ENCODE results near the gene GALNT11.
"Not testable (repeated sequence)": the region's sequence is repeated elsewhere in the genome, so short reads cannot be mapped to it uniquely, and the experiment has no call there.

GALNT11 gene

DNA sequence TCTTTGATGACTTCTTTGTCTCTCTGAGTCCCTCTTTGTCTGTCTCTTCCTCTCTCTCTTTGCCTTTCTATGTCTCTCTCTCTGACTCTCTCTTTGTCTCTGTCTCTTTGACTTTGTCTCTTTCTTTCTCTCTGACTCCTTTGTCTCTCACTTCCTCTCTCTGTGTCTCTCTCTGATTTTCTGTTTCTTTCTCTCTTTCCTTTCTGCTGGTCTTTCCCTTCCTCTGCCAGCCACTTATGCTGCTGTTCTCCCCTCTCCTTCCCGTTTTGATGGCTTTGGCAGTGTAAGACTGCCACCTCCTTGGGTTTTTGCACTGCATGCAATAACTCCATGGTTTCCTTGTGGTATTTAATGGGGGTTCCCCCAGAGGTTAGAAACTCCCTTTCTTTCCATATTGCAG lies 5.2 kb downstream of the GALNT11 start:
- H3K36me3 ChIP-seq (ENCODE audit: insufficient read depth, low read length); H3K9me3 ChIP-seq (replicated peaks; ENCODE audit: low read length); H3K27me3 ChIP-seq (ENCODE audit: control insufficient read depth, insufficient read depth, low read length); H3K4me2 ChIP-seq (ENCODE audit: low read length); H3K4me1 ChIP-seq (ENCODE audit: control insufficient read depth, insufficient read depth, low read length); H3K9ac ChIP-seq (ENCODE audit: low read depth, low read length); H3K4me3 ChIP-seq (ENCODE audit: low read length): not testable (repeated sequence)

GRCh38 chr7:152035817-152036216 lies 10.3 kb downstream of the GALNT11 start:
- H3K4me3 ChIP-seq (ENCODE audit: low read length): no peak overlapping the region
- no peak overlapping the region for H3K4me2 ChIP-seq (ENCODE audit: low read length)
- peaks cover 7% of the 10 kb centered on the region for H3K9me3 ChIP-seq (replicated peaks; ENCODE audit: low read length)
- no peaks in the 10 kb centered on the region for H3K4me1 ChIP-seq (ENCODE audit: control insufficient read depth, insufficient read depth, low read length)
- H3K9ac ChIP-seq (ENCODE audit: low read depth, low read length): no peak overlapping the region
- no peaks in the 10 kb centered on the region for H3K27me3 ChIP-seq (ENCODE audit: control insufficient read depth, insufficient read depth, low read length)
- no peaks in the 10 kb centered on the region for H3K36me3 ChIP-seq (ENCODE audit: insufficient read depth, low read length)

DNA sequence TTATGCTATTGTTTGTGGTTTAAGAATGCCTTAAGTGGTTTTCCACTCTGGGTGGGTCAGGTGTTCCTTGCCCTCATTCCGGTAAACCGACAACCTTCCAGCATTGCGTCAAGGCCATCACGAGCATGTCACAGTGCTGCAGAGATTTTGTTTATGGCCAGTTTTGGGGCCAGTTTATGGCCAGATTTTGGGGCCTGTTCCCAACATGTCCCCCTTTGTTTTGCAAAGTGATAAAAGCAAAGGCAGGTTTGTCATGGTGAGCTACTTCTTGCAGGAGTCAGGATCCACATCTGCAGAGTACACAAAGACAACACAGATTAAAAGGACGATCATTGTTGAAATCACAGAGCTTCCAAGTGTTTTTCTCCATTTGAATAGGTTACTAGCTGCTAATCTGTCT lies 12.9 kb downstream of the GALNT11 start:
- H3K9me3 ChIP-seq (replicated peaks; ENCODE audit: low read length); H3K4me1 ChIP-seq (ENCODE audit: control insufficient read depth, insufficient read depth, low read length); H3K4me2 ChIP-seq (ENCODE audit: low read length); H3K36me3 ChIP-seq (ENCODE audit: insufficient read depth, low read length); H3K9ac ChIP-seq (ENCODE audit: low read depth, low read length); H3K4me3 ChIP-seq (ENCODE audit: low read length); H3K27me3 ChIP-seq (ENCODE audit: control insufficient read depth, insufficient read depth, low read length): not testable (repeated sequence)

DNA sequence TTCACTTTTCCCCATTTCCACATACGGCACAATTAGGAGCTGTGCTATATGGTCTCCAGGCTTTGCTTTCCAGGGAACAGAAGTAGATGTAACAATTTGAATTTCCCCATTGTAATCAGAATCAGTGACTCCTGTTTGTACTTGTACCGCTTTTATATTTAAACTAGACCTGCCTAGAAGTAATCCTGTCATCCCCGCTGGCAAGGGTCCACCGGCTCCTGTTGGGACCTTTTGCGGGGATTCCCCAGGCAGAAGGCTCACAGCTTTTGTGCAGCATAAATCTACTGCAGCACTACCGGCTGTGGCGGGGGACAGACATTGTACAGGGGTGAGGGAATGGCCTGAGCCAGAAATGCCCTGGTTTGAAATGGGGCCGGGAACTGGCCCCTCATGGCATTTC lies 17.6 kb downstream of the GALNT11 start:
- not testable (repeated sequence) for H3K4me3 ChIP-seq (ENCODE audit: low read length); H3K9me3 ChIP-seq (replicated peaks; ENCODE audit: low read length); H3K4me2 ChIP-seq (ENCODE audit: low read length); H3K4me1 ChIP-seq (ENCODE audit: control insufficient read depth, insufficient read depth, low read length); H3K27me3 ChIP-seq (ENCODE audit: control insufficient read depth, insufficient read depth, low read length); H3K36me3 ChIP-seq (ENCODE audit: insufficient read depth, low read length); H3K9ac ChIP-seq (ENCODE audit: low read depth, low read length)

GRCh38 chr7:152044909-152045308 lies 19.4 kb downstream of the GALNT11 start:
- H3K36me3 ChIP-seq (ENCODE audit: insufficient read depth, low read length); H3K27me3 ChIP-seq (ENCODE audit: control insufficient read depth, insufficient read depth, low read length); H3K9ac ChIP-seq (ENCODE audit: low read depth, low read length); H3K9me3 ChIP-seq (replicated peaks; ENCODE audit: low read length); H3K4me3 ChIP-seq (ENCODE audit: low read length); H3K4me1 ChIP-seq (ENCODE audit: control insufficient read depth, insufficient read depth, low read length); H3K4me2 ChIP-seq (ENCODE audit: low read length): not testable (repeated sequence)

- H3K9me3 ChIP-seq (replicated peaks; ENCODE audit: low read length): no peaks in the 10 kb centered on the region
- H3K36me3 ChIP-seq (ENCODE audit: insufficient read depth, low read length): no peaks in the 10 kb centered on the region
Measured at GRCh38 chr7:152046531-152046930, 21.1 kb downstream of the GALNT11 start.

GRCh38 chr7:152048051-152048450 lies 22.6 kb downstream of the GALNT11 start:
- H3K27me3 ChIP-seq (ENCODE audit: control insufficient read depth, insufficient read depth, low read length): no peaks in the 10 kb centered on the region
- H3K9ac ChIP-seq (ENCODE audit: low read depth, low read length): no peak overlapping the region
- no peaks in the 10 kb centered on the region for H3K36me3 ChIP-seq (ENCODE audit: insufficient read depth, low read length)
- no peak overlapping the region for H3K4me2 ChIP-seq (ENCODE audit: low read length)
- H3K9me3 ChIP-seq (replicated peaks; ENCODE audit: low read length): no peaks in the 10 kb centered on the region
- H3K4me3 ChIP-seq (ENCODE audit: low read length): no peak overlapping the region
- peaks cover 6% of the 10 kb centered on the region for H3K4me1 ChIP-seq (ENCODE audit: control insufficient read depth, insufficient read depth, low read length)

More at GRCh38 chr7:152046531-152046930, 21.1 kb downstream of the GALNT11 start:
- Histone ChIP-seq H3K4me2 (ENCODE audit: low read length) (no peak overlapping the region), H3K4me1 (ENCODE audit: control insufficient read depth, insufficient read depth, low read length) (peaks cover 6% of the 10 kb centered on the region), H3K4me3 (ENCODE audit: low read length) (no peak overlapping the region), H3K9ac (ENCODE audit: low read depth, low read length) (no peak overlapping the region), H3K27me3 (ENCODE audit: control insufficient read depth, insufficient read depth, low read length) (no peaks in the 10 kb centered on the region)

- H3K36me3 ChIP-seq (ENCODE audit: insufficient read depth, low read length): no peaks in the 10 kb centered on the region
- no peak overlapping the region for H3K4me2 ChIP-seq (ENCODE audit: low read length)
- no peaks in the 10 kb centered on the region for H3K9me3 ChIP-seq (replicated peaks; ENCODE audit: low read length)
- no peaks in the 10 kb centered on the region for H3K27me3 ChIP-seq (ENCODE audit: control insufficient read depth, insufficient read depth, low read length)
- no peak overlapping the region for H3K4me3 ChIP-seq (ENCODE audit: low read length)
- no peak overlapping the region for H3K9ac ChIP-seq (ENCODE audit: low read depth, low read length)
- peaks cover 17% of the 10 kb centered on the region for H3K4me1 ChIP-seq (ENCODE audit: control insufficient read depth, insufficient read depth, low read length)
Measured at GRCh38 chr7:152050547-152050971, 25.1 kb downstream of the GALNT11 start.

- Histone ChIP-seq H3K36me3 (ENCODE audit: insufficient read depth, low read length) (no peaks in the 10 kb centered on the region), H3K4me1 (ENCODE audit: control insufficient read depth, insufficient read depth, low read length) (peaks cover 17% of the 10 kb centered on the region), H3K9me3 (replicated peaks; ENCODE audit: low read length) (no peaks in the 10 kb centered on the region), H3K4me2 (ENCODE audit: low read length) (no peak overlapping the region), H3K9ac (ENCODE audit: low read depth, low read length) (no peak overlapping the region), H3K27me3 (ENCODE audit: control insufficient read depth, insufficient read depth, low read length) (no peaks in the 10 kb centered on the region), H3K4me3 (ENCODE audit: low read length) (no peak overlapping the region)
Measured at GRCh38 chr7:152051968-152052367, 26.5 kb downstream of the GALNT11 start.

GRCh38 chr7:152052771-152053170 lies 27.3 kb downstream of the GALNT11 start:
- no peak overlapping the region for H3K4me3 ChIP-seq (ENCODE audit: low read length)
- H3K9me3 ChIP-seq (replicated peaks; ENCODE audit: low read length): no peaks in the 10 kb centered on the region
- no peaks in the 10 kb centered on the region for H3K27me3 ChIP-seq (ENCODE audit: control insufficient read depth, insufficient read depth, low read length)
- no peak overlapping the region for H3K4me2 ChIP-seq (ENCODE audit: low read length)
- peaks cover 17% of the 10 kb centered on the region for H3K4me1 ChIP-seq (ENCODE audit: control insufficient read depth, insufficient read depth, low read length)
- H3K9ac ChIP-seq (ENCODE audit: low read depth, low read length): no peak overlapping the region
- H3K36me3 ChIP-seq (ENCODE audit: insufficient read depth, low read length): no peaks in the 10 kb centered on the region

GRCh38 chr7:152054367-152055230 lies 29.1 kb downstream of the GALNT11 start:
- peak overlapping the region; percentile 16 for H3K9ac ChIP-seq (ENCODE audit: low read depth, low read length)
- H3K4me3 ChIP-seq (ENCODE audit: low read length): no peak overlapping the region
- H3K9me3 ChIP-seq (replicated peaks; ENCODE audit: low read length): no peaks in the 10 kb centered on the region
- H3K27me3 ChIP-seq (ENCODE audit: control insufficient read depth, insufficient read depth, low read length): no peaks in the 10 kb centered on the region
- H3K4me2 ChIP-seq (ENCODE audit: low read length): peak overlapping the region; percentile 38
- no peaks in the 10 kb centered on the region for H3K36me3 ChIP-seq (ENCODE audit: insufficient read depth, low read length)
- H3K4me1 ChIP-seq (ENCODE audit: control insufficient read depth, insufficient read depth, low read length): peaks cover 30% of the 10 kb centered on the region

- Histone ChIP-seq H3K27me3 (ENCODE audit: control insufficient read depth, insufficient read depth, low read length) (no peaks in the 10 kb centered on the region), H3K9me3 (replicated peaks; ENCODE audit: low read length) (no peaks in the 10 kb centered on the region), H3K4me1 (ENCODE audit: control insufficient read depth, insufficient read depth, low read length) (peaks cover 24% of the 10 kb centered on the region), H3K4me3 (ENCODE audit: low read length) (no peak overlapping the region), H3K4me2 (ENCODE audit: low read length) (no peak overlapping the region), H3K36me3 (ENCODE audit: insufficient read depth, low read length) (no peaks in the 10 kb centered on the region), H3K9ac (ENCODE audit: low read depth, low read length) (no peak overlapping the region)
Measured at GRCh38 chr7:152056621-152057274, 31.3 kb downstream of the GALNT11 start.
